NCI-H748 (cell line): ENCODE data around the gene SIL1.
"Not testable (repeated sequence)": the region's sequence is repeated elsewhere in the genome, so short reads cannot be mapped to it uniquely, and the experiment has no call there.

Experiments
- DNase-seq: peaks from one replicate; lab custom pipeline; 2025; ENCODE audit not compliant: unreplicated experiment; lab: John Stamatoyannopoulos, UW

The SIL1 gene

GRCh38 chr5:139113892-139114291 lies 84.3 kb downstream of the SIL1 start:
- peak; percentile 45 for DNase-seq

DNA sequence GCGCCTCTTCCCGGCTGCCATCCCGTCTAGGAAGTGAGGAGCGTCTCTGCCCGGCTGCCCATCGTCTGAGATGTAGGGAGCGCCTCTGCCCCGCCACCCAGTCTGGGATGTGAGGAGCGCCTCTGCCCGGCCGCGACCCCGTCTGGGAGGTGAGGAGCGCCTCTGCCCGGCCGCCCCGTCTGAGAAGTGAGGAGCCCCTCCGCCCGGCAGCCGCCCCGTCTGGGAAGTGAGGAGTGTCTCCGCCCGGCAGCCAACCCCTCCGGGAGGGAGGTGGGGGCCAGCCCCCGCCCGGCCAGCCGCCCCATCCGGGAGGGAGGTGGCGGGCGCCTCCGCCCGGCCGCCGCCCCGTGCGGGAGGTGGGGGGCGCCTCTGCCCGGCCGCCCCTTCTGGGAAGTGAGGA lies 85.8 kb downstream of the SIL1 start:
- DNase-seq, result not testable (repeated sequence)

DNA sequence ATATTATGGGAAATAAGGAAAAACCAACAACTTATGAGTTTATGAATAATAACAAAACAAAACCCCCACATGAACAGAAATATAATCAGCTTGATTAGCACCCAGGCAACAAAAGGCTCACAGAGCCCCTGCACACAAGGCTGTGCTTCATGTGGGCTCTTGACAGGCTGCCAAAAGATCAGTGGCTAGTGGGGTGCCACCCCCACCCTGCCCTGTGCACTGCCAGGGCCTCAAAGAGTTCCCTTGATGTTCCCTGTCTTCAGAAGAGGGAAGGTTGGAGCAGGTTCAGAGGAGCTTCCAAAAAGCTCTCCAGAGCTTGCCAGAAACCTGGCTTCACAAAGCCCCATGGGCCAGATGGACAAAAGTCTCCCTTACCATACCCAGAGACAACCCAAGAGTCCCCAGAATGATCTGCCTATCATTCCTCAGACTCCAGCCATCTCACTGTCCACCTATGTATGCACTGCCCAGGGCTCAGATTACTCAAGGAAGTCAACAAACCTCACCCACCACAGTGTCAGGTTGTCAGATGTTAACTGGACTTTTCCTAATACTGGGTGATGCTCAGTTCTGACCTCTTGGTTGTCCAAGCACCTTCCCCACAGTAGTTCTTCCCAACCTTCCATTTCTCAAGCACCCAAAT lies 87.5 kb downstream of the SIL1 start:
- DNase-seq, result peak; percentile 24

DNA sequence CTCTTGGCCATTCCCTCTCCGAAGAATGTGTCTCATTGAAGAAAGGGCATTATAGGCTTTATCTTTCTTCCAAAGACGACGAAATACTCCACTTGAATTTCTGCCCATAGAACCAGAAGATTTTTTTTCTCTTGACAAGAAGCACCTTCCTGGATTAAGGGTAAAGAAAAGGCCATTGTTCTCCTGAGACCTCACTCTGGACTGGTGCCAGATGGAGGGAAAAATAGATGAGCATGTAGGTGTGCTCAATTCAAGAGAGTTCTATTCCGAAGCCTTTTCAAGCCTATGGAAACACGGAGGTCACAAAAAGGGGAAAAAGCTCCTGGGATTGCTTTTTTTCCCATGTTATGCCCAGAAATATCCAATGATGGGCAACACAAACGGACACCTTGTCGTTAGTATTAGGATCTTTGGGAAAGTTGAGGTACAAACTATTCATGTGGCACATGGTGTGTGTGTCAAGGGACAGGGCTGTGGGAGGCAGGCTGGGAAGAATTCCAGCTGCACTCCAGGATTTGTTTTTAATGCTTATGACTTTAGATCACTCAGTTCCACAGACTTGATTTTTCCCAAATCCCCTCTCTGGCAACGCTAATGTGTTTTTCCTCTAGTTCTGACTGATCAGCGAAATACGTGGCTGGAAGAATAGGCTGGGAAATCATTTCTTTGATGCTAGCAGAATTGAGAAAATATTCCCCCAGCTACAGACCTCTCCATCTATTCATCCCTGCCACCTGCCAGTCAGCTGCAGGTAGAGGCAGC lies 89.9 kb downstream of the SIL1 start:
- peak; percentile 92 for DNase-seq

- DNase-seq, result peak; percentile 99
Measured at GRCh38 chr5:139105621-139106071, 92.5 kb downstream of the SIL1 start.

- DNase-seq, result peak; percentile 38
Measured at GRCh38 chr5:139104577-139105276, 93.4 kb downstream of the SIL1 start.

DNA sequence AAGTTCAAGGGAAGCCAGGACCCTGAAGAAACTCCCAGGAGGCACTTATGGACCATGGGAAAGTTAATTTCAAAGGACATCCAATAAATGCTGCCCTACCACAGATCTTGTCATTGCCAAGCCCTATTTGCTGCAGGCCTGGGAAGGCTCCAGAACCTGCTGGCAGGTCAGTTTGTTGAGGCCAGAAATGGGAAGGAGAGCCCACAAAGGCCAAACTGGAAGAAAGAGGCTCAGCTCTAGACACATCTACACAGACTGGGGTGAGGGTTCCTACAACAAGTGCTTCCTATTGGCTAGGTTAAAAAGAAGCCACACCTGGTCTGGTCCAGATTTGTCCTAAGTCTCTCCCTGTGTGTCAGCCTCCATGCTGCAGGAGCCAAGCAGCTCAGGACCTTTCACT lies 94.4 kb downstream of the SIL1 start:
- no peak for DNase-seq

DNA sequence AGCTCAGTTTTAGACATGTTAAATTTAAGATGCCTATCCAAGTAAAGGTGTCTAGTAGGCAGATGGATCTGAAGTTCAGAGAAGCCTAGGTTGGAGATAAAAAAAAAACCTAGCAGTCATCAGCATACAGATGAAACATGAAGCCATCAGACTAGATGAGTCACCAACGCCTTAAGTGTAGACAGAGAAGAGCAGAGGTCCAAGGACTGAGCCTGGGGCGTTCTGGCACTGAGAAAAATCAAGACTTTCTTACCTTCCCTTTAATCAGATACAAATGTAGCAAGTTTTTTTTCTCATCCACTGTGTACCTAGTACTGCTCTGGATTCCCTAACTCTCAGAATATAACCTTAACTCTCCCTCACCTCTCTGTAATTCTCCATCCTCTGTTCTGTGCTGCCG lies 97.3 kb downstream of the SIL1 start:
- no peak for DNase-seq

- DNase-seq, result no peak
Measured at GRCh38 chr5:139094154-139095131, 103.7 kb downstream of the SIL1 start.

DNA sequence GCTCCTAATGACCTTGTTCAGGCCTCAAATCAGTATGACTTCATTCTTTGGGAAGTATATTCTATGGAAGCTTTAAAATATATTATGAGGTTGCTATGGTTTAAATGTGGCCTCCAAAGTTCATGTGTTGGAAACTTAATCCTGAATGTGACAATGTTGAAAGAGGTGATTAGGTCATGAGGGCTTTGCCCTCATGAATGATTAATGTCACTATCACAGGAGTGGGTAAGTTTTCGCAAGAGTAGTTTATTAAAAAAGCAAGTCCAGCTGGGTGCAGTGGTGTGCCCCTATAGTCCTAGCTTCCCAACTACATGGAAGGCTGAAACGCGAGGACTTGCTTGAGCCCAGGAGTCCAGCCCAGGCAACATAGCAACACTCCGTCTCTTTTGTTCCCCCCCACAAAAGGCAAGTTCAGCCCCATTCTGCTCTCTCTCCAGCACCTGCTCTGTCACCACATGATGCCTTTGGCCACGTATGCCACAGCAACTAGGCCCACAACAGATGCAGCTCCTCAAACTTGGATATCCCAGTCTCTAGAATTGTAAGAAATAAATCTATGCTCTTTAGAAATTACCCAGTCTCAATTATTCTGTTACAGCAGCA lies 105.3 kb downstream of the SIL1 start:
- DNase-seq, result peak; percentile 83

GRCh38 chr5:139091439-139092156 lies 106.6 kb downstream of the SIL1 start:
- peak; percentile 67 for DNase-seq

DNA sequence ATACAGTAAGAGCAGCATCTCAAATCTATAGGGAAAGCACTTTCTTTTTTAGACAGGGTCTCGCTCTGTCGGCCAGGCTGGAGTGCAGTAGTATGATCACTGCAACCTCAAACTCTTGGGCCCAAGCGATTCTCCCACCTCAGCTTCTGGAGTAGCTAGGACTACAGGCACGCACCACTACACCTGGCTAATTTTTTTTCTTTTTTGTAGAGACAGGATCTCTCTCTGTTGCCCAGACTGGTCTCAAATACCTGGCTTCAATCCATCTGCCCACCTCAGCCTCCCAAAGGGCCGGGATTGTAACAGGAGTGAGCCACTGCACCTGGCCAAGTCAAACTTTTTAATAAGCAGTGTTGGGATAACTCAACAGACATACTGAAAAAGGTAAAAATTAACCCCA lies 107.6 kb downstream of the SIL1 start:
- no peak for DNase-seq

DNA sequence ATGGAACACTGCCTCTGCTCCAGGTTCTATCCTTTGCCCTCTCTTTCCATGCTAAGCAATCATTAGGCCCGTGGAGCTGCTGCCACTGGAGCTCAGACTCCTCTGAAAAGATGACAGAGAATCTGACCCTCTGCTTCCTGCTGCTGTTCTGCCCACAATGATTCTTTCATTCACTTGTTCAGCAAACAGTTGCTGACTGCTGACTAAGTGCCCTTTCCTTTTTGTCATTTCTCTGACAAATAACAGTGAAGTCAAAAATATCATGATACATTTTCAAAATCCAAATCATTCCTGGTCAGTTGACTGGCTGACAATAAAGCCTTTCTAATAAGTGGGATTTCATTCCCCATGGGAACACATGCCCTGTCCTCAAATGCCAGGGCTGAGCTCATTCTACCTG lies 110.1 kb downstream of the SIL1 start:
- DNase-seq, result no peak

DNA sequence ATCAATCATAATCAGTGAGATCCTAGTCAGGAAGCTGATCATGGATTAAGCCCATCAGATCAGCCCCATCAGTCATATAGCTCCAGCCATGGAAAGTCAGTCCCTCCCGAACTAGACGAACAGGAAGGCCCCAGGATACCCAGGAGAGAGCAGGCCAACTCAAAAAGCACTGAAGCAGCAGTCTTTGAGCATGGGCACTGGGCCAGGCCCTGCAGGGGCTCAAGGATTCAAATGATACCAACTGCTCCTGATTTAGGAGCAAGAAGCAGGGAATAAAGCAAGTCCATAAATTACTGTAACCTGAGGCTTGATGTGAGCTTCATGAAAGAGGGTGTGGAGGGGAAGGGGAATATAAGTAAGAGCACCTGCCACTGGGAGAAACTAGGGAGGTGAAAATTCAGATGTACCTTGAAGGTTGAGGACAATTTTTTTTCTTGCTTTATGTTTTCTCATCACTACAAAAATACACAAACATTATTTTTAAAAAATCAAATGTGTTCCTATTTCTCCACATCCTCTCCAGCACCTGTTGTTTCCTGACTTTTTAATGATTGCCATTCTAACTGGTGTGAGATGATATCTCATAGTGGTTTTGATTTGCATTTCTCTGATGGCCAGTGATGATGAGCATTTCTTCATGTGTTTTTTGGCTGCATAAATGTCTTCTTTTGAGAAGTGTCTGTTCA lies 115.2 kb downstream of the SIL1 start:
- DNase-seq, result peak; percentile 88

DNA sequence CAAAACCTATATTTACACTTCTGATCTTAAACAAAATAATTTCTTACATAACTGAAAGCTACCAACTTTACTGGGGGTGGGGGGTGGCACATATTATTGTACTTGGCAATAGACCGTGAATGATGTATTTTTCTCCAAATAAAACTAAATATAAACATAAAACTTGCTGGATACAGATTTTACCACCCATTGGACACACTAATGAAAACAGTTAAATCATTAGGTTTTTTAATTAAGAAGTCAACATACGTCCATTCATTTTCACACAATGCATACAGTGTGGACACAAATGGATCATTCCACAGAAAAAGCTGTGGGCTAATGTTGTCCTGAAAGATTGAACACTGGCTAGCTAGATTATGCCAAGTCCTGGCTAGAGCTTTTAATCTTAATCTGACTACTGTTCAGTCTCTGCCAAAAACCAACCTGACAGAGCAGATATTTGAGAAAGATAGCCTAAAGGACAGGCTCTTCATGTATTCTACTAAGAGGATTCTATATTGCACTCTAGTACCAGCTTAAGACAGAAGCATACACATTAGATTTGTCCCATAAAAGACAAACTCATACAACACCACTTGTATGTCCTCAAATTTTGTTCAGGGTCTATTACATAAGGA lies 118.1 kb downstream of the SIL1 start:
- peak; percentile 19 for DNase-seq

GRCh38 chr5:139079225-139079990 lies 118.8 kb downstream of the SIL1 start:
- DNase-seq, result peak; percentile 80

GRCh38 chr5:139078345-139078744 lies 119.8 kb downstream of the SIL1 start:
- DNase-seq, result no peak

DNA sequence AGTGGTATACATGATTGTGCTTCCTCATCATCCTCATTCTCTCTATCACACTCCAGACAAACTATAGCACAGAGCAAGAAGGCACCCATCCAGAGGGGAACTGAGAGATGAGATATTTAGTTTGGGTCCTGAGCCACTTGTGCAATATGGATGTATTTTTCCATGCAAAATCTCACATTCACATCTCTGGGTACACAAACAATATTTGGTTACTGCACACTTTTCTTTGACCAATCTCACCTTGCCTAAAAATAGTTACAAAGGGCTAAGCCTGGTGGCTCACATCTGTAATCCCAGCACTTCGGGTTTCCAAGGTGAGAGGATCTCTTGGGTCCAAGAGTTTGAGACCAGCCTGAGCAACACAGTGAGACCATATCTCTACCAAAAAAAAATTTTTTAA lies 120.3 kb downstream of the SIL1 start:
- DNase-seq, result no peak
